Inflammatory macrophage treated with lipopolysaccharide for 4 hours (primary cell): ENCODE data around the gene HIPK2.
A peak's percentile ranks its signal among the peaks of the same experiment; 100 is the strongest.

Experiments used
- DNase-seq: peaks from one replicate; pipeline ENCODE4 v3.0.0-alpha.2; 2020

Gene HIPK2

GRCh38 chr7:139750459-139751095 is 27.2 kb downstream of the HIPK2 start:
- DNase-seq: no peak

GRCh38 chr7:139749545-139749944 is 28.3 kb downstream of the HIPK2 start:
- no peak for DNase-seq

- DNase-seq: peak; percentile 71
Measured at GRCh38 chr7:139748941-139749340, 28.9 kb downstream of the HIPK2 start.

- DNase-seq: peak; percentile 74
Measured at GRCh38 chr7:139748373-139748765, 29.4 kb downstream of the HIPK2 start.

GRCh38 chr7:139747662-139748372 is 30.0 kb downstream of the HIPK2 start:
- no peak for DNase-seq

- DNase-seq: no peak
Measured at GRCh38 chr7:139746652-139747051, 31.1 kb downstream of the HIPK2 start.

GRCh38 chr7:139745678-139746143 is 32.1 kb downstream of the HIPK2 start:
- no peak for DNase-seq

GRCh38 chr7:139744768-139745677 is 32.8 kb downstream of the HIPK2 start:
- no peak for DNase-seq

GRCh38 chr7:139743967-139744767 is 33.6 kb downstream of the HIPK2 start:
- no peak for DNase-seq

- DNase-seq: no peak
Measured at GRCh38 chr7:139743267-139743966, 34.4 kb downstream of the HIPK2 start.

GRCh38 chr7:139741789-139742344 is 35.9 kb downstream of the HIPK2 start:
- no peak for DNase-seq

- no peak for DNase-seq
Measured at GRCh38 chr7:139741239-139741638, 36.6 kb downstream of the HIPK2 start.

- no peak for DNase-seq
Measured at GRCh38 chr7:139739863-139740597, 37.8 kb downstream of the HIPK2 start.

- no peak for DNase-seq
Measured at GRCh38 chr7:139738772-139739171, 39.0 kb downstream of the HIPK2 start.

GRCh38 chr7:139738101-139738489 is 39.7 kb downstream of the HIPK2 start:
- no peak for DNase-seq

GRCh38 chr7:139737221-139738100 is 40.3 kb downstream of the HIPK2 start:
- no peak for DNase-seq

- DNase-seq: no peak
Measured at GRCh38 chr7:139735912-139736595, 41.7 kb downstream of the HIPK2 start.

GRCh38 chr7:139735466-139735865 is 42.3 kb downstream of the HIPK2 start:
- no peak for DNase-seq

GRCh38 chr7:139734395-139734794 is 43.4 kb downstream of the HIPK2 start:
- DNase-seq: no peak
